MM.1S (cell line): Measurements from ENCODE around the gene PLCH1.

Experiments
- CTCF ChIP-seq: fragments of 300-600 bp; sonication (generic); IDR thresholded peaks from 2 replicates; pipeline ENCODE4 v1.5.1; 2016; ENCODE audit warnings: antibody characterized with exemption, low read length, mixed read lengths
- EZH2 ChIP-seq: fragments of 300-600 bp; sonication (generic); optimal IDR thresholded peaks from 2 replicates; pipeline ENCODE3; 2017; ENCODE audit warnings: low read depth, mild to moderate bottlenecking, antibody characterized with exemption, low read length, mixed read lengths

- TF ChIP-seq CTCF (no peak), EZH2 (no peak)
These were observed 141.6 kb downstream of the PLCH1 start for GRCh38 chr3:155603302-155603701.
